ENCODE results near the gene ATF4. TPM values are rescaled to one million over a fixed set of nuclear protein-coding genes. Genes with fewer than 3 reads are reported as not detected.
A peak's percentile ranks its signal among the peaks of the same experiment; 100 is the strongest.

ATF4 gene
- total RNA-seq, 1 experiment from 2014 or later, result 238 TPM

DNA sequence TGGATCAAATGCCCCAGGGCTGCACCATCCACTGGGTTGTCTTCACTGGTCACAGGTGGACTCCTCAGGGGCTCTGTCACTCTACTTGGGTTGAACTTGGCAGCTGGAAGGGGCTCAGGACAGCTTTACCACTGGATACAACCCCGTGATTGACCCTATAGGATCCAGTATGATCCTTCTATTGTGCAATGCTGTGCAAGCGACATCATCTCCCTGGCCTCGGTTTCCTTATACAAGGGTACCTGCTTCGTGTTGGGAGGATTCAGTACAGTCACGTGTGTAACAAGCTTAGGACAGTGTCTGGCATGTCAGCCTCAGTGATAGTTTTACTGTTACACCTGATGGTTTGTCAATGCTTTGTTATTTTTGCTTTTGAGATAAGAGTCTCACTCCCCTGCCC, 38.8 kb upstream of the ATF4 start:
- Histone ChIP-seq H3K36me3 (no peaks in the 10 kb centered on the region), H3K27ac (no peak overlapping the region), H3K4me3 (no peak overlapping the region)

DNA sequence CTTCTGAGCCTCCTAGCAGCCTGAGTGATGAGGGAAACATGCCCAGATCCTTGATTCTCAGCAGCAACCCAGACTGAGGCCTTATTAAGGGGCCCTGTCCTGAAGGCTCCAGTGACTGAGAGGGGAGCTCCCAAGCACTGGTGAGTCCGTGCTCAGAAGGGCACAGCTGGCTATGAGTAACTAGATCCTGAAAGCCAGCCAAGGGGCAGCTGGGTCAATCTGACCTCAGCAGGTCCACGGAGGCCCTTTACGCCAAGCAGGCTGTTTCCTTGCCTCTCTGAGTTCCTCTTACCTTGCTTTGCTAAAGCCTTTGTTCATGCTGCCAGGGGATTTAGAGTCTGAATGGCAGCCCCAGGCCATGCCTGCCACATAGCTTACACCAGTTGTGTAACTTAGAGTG, 37.6 kb upstream of the ATF4 start:
- Histone ChIP-seq H3K27ac (no peak overlapping the region), H3K27me3 (no peaks in the 10 kb centered on the region), H3K4me3 (no peak overlapping the region), H3K4me1 (peaks cover 12% of the 10 kb centered on the region; the same call in 1 of the 2 replicates), H3K9me3 (replicated peaks) (no peaks in the 10 kb centered on the region), H3K36me3 (no peaks in the 10 kb centered on the region)
- peak in 1 of 2 experiments; percentile 27 for DNase-seq

More for the DNA sequence above, 38.8 kb upstream of the ATF4 start:
- no peak for DNase-seq
- Histone ChIP-seq H3K27me3 (no peaks in the 10 kb centered on the region), H3K9me3 (replicated peaks) (no peaks in the 10 kb centered on the region), H3K4me1 (peaks cover 12% of the 10 kb centered on the region; the same call in 1 of the 2 replicates)

DNA sequence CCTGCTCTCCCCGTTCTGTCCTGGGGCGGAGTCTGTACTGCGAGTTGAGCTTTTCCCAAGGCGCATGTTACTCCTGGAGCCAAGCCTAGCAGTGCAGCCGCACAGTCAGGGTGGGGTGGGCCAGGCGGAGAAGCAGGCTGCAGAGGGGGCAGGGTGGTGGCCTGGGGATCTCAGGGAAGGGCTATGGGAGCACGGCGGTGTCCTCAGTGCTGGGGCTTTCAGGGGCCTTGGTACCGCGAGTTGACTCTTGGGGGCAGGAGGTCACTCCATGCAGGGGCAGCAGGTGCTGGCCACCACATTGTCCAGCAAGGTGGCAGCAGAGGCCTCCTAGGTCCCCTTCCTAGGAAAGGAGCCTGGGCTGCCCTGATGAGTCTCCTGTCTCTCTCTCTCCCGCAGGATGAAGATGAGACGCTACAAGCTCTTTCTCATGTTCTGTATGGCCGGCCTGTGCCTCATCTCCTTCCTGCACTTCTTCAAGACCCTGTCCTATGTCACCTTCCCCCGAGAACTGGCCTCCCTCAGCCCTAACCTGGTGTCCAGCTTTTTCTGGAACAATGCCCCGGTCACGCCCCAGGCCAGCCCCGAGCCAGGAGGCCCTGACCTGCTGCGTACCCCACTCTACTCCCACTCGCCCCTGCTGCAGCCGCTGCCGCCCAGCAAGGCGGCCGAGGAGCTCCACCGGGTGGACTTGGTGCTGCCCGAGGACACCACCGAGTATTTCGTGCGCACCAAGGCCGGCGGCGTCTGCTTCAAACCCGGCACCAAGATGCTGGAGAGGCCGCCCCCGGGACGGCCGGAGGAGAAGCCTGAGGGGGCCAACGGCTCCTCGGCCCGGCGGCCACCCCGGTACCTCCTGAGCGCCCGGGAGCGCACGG, 33.2 kb upstream of the ATF4 start:
- H3K27me3 ChIP-seq, result no peaks in the 10 kb centered on the region
- H3K9me3 ChIP-seq (replicated peaks), result no peaks in the 10 kb centered on the region
- no peak overlapping the region for H3K4me3 ChIP-seq
- no peak overlapping the region for H3K27ac ChIP-seq
- H3K36me3 ChIP-seq, result no peaks in the 10 kb centered on the region
- H3K4me1 ChIP-seq, result peaks cover 3% of the 10 kb centered on the region; the same call in 1 of the 2 replicates
- no peak for DNase-seq

DNA sequence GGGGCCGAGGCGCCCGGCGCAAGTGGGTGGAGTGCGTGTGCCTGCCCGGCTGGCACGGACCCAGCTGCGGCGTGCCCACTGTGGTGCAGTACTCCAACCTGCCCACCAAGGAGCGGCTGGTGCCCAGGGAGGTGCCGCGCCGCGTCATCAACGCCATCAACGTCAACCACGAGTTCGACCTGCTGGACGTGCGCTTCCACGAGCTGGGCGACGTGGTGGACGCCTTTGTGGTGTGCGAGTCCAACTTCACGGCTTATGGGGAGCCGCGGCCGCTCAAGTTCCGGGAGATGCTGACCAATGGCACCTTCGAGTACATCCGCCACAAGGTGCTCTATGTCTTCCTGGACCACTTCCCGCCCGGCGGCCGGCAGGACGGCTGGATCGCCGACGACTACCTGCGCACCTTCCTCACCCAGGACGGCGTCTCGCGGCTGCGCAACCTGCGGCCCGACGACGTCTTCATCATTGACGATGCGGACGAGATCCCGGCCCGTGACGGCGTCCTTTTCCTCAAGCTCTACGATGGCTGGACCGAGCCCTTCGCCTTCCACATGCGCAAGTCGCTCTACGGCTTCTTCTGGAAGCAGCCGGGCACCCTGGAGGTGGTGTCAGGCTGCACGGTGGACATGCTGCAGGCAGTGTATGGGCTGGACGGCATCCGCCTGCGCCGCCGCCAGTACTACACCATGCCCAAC, 32.4 kb upstream of the ATF4 start:
- no peaks in the 10 kb centered on the region for H3K36me3 ChIP-seq
- peaks cover 3% of the 10 kb centered on the region; the same call in 1 of the 2 replicates for H3K4me1 ChIP-seq
- no peak overlapping the region for H3K27ac ChIP-seq
- H3K4me3 ChIP-seq, result no peak overlapping the region
- no peaks in the 10 kb centered on the region for H3K9me3 ChIP-seq (replicated peaks)
- H3K27me3 ChIP-seq, result no peaks in the 10 kb centered on the region
- no peak for DNase-seq

DNA sequence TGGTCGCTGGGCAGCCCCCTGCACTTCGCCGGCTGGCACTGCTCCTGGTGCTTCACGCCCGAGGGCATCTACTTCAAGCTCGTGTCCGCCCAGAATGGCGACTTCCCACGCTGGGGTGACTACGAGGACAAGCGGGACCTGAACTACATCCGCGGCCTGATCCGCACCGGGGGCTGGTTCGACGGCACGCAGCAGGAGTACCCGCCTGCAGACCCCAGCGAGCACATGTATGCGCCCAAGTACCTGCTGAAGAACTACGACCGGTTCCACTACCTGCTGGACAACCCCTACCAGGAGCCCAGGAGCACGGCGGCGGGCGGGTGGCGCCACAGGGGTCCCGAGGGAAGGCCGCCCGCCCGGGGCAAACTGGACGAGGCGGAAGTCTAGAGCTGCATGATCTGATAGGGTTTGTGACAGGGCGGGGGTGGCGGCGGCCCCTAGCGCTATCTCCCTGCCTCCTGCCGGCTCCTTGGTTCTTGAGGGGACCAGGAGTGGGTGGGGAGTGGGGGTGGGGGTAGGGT, 31.7 kb upstream of the ATF4 start:
- Histone ChIP-seq H3K4me1 (peaks cover 3% of the 10 kb centered on the region; the same call in 1 of the 2 replicates), H3K27ac (no peak overlapping the region), H3K27me3 (no peaks in the 10 kb centered on the region), H3K9me3 (replicated peaks) (no peaks in the 10 kb centered on the region), H3K4me3 (no peak overlapping the region), H3K36me3 (no peaks in the 10 kb centered on the region)
- no peak for DNase-seq

DNA sequence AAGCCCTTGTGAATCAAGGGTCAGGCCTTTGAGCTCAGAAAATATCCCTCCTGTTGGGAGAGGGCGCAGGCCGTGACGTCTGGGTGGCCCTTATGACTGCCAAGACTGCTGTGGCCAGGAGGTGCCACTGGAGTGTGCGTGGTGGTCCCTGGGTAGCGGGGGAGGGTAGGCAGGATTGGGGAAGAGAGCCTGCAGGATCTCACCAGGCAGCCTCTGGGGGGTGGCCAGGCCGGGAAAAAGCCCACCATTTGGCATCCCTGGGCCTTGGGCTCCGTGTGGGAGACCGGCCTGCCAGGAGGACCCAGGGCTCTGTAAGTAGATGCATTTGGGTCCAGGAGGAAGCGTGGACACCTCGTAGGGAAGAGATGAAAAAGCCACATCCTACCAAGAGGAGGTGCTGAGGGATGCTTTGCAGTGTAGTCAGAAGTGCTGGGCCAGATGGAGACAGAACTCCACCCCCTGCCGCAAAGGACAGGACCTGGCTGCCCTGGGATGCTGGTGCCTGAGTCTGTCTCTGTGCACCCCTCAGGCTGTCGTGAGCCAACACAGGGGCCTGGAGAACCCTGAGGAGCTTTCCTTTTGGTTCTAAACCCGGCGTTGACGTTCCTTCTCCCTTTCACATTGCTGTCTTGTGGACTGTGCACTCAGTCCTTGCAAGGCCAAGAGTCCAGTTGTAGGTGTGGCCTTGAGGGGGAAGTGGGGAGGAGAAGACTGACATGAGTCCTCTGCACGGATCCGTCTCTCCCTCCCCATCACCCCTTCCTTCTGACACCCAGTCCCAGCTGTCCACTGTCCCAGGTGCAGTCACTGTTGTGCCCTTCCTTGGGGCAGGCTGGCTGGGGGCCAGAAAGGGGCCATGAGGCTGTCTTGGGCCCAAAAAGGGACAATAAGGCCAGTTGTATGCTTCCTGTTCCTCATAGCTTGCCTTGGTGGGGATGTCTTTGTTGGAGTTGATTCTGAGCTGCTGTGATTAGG, 31.0 kb upstream of the ATF4 start:
- Histone ChIP-seq H3K4me1 (peaks cover 3% of the 10 kb centered on the region; the same call in 1 of the 2 replicates), H3K27me3 (no peaks in the 10 kb centered on the region), H3K27ac (no peak overlapping the region), H3K36me3 (no peaks in the 10 kb centered on the region), H3K9me3 (replicated peaks) (no peaks in the 10 kb centered on the region), H3K4me3 (no peak overlapping the region)
- no peak for DNase-seq

DNA sequence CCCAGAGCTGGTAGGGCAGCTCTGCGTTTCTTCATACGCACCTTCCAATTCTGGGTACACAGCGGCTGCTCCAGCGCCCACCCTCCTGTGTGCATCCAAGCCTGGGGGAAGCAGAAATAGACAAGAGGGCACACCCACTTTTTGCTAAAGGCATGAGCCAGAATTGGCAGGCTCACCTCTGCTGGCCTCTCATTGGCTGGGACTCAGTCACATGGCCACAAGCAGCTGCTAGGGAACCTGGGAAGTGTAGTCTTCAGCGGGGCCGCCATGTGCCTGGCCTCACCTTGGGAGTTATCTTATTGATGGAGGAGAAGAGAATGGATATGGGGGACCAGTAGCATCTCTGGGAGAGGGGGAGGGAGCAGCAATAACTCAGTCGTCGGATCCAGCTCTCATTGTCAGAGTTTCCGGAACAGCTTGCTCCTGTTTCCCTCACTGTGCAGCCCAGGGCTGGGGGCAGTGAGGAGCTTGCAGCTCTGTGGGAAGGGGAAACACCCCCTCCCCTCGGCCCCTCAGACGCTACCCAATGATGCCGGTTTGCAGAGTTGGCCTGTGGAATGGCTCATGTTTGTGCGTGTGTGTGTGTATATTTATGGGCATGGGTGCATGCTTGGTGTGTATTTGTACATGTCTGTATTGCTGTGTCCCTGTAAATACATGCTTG, 30.1 kb upstream of the ATF4 start:
- peaks cover 3% of the 10 kb centered on the region; the same call in 1 of the 2 replicates for H3K4me1 ChIP-seq
- H3K27ac ChIP-seq, result no peak overlapping the region
- no peak overlapping the region for H3K4me3 ChIP-seq
- peak; percentile 69 to 79 for DNase-seq
- no peaks in the 10 kb centered on the region for H3K36me3 ChIP-seq
- no peaks in the 10 kb centered on the region for H3K9me3 ChIP-seq (replicated peaks)
- no peaks in the 10 kb centered on the region for H3K27me3 ChIP-seq

DNA sequence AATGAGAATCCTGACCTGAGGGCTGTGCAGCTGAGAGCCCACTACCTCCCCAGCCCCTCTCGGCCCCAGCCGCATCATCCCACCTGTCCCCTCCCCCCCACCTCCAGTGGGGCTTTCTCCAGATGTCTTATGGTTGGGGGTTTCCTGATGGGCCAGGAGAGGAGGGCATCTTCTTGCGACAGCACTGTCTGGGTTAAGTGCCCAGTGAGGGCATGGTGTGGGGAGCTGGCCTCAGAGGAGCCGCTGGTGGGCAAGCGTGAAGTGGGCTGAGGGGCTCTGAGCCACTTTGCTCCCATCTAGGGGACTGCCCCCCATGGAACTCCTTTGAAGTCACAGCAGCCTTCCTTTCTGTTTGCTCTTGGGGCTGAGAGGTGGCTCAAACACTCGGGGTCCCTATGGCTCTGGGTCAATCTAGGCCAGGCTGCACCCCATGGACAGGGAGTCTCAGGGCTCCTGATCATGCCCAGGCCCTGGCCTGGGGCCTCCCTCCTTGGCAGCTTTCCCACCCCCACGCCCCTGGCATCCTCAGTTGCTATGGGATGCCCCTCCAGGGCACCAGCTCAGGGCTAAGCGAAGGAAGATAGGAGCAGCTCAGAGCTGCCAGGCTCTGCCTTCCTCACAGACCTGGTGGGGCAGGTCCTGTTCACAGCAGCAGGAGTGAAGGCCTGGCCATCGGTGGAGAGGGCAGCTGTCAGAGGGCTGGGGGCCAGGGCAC, 29.2 kb upstream of the ATF4 start:
- Histone ChIP-seq H3K9me3 (replicated peaks) (no peaks in the 10 kb centered on the region), H3K4me1 (peaks cover 3% of the 10 kb centered on the region; the same call in 1 of the 2 replicates), H3K4me3 (no peak overlapping the region), H3K27me3 (no peaks in the 10 kb centered on the region), H3K36me3 (no peaks in the 10 kb centered on the region), H3K27ac (no peak overlapping the region)
- DNase-seq, result no peak

DNA sequence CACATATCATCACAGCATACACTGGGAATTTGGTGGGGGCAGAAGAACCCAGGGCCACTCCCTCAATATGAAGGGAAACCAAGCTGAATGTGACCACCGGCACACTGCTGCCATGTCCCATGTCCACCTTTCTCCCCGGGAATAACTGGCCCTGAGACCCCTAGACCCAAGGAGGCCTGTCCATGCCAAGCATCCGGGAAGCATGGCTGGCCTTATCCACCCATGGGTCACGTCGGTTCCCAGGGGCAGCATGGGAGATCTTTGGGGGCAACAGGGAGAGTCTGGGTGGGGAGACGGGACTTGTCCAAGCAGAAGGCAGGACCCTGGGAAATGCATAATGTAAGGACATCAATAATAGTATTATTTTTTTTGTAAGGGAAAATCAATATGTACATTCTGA, 28.7 kb upstream of the ATF4 start:
- Histone ChIP-seq H3K36me3 (no peaks in the 10 kb centered on the region), H3K4me1 (peaks cover 3% of the 10 kb centered on the region; the same call in 1 of the 2 replicates), H3K4me3 (no peak overlapping the region), H3K9me3 (replicated peaks) (no peaks in the 10 kb centered on the region), H3K27me3 (no peaks in the 10 kb centered on the region), H3K27ac (no peak overlapping the region)
- no peak for DNase-seq

DNA sequence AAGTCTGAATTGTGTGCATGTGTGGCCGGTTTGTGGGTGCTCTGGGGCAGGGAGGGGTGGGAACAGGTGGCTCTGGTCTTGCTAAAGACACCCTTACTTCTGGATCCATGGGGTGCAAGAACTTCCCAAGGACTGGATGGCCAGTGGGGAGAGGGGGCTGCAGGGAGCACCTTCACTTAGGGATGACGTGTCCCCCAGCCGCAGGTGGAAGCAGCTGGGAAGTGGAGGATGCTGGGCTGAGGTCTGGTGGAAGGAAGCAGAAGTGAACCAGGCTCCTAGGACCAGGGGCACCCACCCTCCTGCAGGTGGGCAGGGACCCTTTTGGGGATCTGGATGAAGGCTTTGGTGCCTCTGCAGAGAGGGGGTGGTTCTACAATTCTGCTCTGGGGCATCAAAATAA, 28.2 kb upstream of the ATF4 start:
- Histone ChIP-seq H3K27me3 (no peaks in the 10 kb centered on the region), H3K9me3 (replicated peaks) (no peaks in the 10 kb centered on the region), H3K4me1 (peaks cover 3% of the 10 kb centered on the region; the same call in 1 of the 2 replicates), H3K27ac (no peak overlapping the region), H3K4me3 (no peak overlapping the region), H3K36me3 (no peaks in the 10 kb centered on the region)
- DNase-seq, result no peak

DNA sequence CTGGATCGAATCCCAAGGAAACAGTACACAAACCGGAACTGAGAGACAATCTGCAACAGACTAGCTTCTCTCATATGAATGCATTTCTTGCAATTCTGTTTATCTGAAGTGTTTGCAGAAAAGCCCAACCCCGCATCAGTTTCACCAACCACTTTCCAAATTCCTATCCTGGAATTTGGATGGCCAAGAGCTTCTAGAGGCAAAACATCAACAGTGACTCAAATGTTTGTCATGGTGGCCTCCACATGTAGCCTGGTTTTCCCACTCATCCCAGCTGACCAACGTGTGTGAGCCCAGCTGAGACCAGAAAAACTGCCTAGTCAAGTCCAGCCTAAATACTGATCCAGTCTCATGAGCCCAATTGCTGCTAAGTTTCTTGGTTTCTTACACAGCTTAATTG, 26.6 kb upstream of the ATF4 start:
- no peaks in the 10 kb centered on the region for H3K27me3 ChIP-seq
- H3K9me3 ChIP-seq (replicated peaks), result no peaks in the 10 kb centered on the region
- H3K4me3 ChIP-seq, result no peak overlapping the region
- H3K27ac ChIP-seq, result no peak overlapping the region
- DNase-seq, result no peak
- no peaks in the 10 kb centered on the region for H3K36me3 ChIP-seq
- peaks cover 3% of the 10 kb centered on the region; the same call in 1 of the 2 replicates for H3K4me1 ChIP-seq

DNA sequence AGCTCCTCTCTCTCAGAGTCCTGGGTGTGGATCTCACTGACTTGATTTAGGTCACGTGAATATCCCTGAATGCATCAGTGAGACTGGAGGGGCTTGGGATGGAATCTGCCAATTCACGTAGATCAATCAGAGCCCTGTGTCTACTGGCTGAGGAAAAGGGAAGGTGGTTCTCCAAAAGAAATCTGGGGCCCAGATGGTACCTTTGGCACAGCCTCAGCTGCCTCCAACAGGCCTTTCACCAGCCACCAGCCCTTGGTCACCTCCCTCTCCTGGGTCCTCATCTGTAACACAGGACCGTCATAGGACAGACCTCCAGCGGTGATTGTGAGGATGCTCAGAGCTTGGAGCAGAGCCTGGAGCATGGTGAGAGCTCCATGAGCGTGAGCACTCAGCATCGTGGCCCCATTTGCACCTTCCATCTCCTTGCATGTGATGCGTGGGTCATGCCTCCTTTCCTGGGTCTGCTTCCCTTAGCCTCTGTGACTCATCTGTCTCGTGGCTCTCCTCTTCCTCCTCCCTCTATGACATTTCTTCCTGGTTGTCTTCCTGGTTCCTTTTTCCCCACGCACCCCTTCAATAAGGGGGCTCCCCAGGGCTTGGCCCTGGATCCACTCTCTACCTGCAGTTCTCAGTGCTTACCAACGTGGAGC, 25.8 kb upstream of the ATF4 start:
- Histone ChIP-seq H3K4me3 (no peak overlapping the region), H3K9me3 (replicated peaks) (no peaks in the 10 kb centered on the region), H3K4me1 (peaks cover 3% of the 10 kb centered on the region; the same call in 1 of the 2 replicates), H3K36me3 (no peaks in the 10 kb centered on the region), H3K27me3 (no peaks in the 10 kb centered on the region), H3K27ac (no peak overlapping the region)
- no peak for DNase-seq
